Islet precursor cell (in vitro differentiated cells): ENCODE data around the gene RTN4R.
"Not testable (repeated sequence)": the region's sequence is repeated elsewhere in the genome, so short reads cannot be mapped to it uniquely, and the experiment has no call there.

ENCODE experiments used
- DNase-seq: peaks from one replicate; pipeline ENCODE4 v3.0.0-alpha.2; 2018

Gene RTN4R

DNA sequence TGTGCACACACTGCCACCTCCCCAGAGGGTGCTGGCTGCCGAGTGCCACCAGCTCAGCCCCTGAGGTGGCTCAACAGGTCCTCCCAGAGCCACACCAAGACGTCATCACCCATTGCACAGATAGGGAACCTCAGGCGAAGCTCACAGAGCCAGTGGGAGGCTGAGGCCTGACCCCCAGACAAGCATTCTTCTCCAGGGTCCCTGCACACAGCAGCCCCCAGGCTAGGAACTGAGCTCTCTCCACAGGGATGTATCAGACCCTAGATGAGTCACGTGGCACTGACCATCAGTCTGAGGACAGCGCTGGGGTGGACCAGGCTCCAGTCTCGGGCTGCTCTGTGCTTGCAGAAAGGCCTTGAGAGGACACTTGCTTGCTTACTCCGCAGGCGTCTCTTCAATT lies 1.6 kb upstream of the RTN4R start:
- not testable (repeated sequence) for DNase-seq

DNA sequence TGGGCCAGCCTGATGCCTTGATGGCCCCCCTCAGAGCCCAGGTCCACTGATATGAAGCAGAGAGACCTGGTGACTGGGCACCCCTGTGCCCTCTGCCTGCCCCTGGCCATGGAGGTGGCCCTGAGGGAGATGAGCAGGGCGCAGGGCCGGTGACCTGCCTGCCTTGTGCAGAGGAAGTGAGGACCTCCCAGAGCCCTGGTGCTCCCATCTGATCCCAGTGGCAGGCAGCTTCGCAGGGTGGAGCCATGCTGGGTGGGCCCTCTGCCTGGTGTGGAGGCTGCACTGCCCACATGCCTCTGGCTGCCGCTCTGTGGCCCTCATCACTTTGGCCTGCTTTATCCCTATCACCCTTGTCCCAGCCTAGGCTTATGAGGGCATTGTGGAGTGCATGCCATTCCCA lies 1.1 kb upstream of the RTN4R start:
- not testable (repeated sequence) for DNase-seq

DNA sequence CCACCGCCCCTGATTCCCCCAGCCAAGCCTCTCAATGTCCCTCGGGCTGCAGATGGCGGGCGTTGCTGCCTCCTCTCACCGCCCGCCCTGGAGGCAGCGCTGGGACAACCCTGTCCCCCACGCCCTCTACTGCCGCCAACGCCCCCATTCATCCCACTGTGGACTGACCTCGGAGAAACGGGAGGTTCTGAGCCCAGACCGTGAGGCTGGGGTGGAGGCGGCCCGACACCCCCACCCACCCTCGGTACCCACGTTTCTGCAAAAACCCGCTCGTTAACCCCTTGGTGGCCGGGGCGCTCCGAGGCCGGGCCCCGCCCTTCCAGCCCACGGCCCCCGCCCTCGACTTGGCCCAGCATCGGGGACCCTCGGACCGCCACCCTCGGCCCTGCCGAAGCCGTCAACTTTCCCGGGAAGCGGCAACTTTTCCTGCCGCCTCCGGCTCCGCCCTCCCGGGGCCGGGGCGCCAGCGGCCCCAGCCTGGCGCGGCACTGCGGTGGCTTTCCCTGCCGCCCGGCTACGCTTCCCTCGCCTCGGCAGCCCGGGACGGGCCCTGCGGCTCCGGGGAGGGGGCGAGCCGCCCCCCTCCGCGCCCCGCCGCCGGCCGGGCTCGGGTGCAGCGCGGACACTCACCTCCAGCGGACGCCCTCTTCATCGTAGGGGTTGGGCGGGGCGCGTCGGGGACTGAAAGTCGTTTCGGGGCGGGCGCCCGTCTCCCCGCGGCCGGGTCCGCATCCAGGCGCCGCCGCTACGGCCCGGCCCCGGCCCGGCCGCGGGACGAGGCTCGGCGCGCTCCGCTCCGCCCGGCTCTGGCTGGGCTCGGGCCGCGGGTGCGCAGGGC lies 458 bp downstream of the RTN4R start:
- no peak for DNase-seq

DNA sequence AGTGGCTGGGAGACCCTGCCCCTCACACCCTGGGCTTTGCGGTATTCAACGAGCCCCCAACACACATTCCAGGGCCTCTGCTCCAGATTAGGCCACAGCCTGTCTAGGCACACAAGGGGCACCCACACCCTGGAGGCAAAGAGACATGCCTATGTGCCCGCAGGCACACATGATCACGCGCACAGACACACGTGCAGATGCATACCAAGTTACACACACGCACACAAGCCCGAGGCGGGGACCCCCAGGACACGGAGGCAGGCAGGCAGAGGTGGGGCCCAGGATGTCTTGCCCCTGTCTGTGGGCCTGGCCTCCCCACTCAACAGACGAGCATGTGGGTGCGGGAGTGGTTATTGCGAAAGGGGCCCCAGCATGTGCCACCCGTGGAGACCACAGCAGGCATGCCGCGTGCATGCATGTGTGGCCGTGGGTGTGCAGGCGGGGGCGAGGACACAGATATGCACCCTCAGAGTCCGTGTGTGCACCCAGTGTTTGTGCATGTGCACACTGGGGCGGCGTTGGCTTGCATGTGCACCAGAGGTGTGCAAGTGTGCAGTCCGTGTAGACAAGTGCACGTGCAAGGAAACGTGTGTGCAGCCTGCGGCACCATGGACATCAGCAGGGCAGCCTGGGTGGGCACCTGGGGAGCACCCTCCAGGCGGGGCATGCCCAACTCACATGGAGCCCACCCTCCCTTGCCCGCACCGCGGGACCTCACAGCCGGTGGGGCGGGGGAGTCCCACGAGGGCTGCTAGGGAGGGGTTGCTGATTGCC lies 1.3 kb downstream of the RTN4R start:
- DNase-seq = not testable (repeated sequence)

DNA sequence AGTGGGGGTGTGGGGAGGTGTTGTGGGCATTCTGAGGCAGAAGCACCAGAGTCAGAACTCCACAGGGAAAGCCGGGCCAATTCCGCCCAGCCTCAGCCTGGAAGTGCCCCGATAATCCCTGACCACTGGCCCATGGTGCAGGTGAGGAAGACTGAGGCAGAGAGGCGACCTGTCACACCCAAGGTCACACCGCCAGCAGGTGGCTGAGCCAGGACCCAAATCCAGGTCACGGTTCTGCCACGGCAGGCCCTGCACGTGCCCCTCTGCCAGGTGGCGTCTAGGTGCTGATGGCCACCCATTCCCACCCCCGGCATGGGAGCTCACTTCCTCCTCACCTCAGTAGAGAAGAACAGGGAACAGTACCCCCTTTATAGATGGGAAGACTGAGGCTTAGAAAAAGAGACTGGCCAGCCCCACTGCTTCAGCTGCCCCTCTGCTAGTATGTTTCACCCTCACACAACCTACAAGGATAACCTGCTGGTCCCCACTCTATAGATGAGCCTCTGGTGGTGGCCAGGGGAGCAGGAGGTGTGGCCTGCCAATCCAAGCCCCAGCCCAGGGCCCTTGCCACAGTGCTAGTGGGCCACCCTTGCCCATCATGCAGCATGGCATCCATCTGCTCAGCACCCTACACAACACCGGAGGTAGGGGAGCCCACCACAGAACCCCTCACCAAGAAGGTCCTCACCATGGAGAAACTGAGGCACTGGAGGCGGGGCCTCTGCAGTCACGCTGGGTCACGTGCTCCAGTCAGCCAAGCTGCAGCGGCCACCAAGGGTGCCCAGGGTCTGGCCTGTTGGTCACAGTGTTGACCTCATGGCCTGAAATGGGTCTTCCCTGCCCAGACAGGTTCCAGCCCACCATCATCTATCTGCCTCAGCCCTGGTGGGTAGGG lies 2.1 kb downstream of the RTN4R start:
- not testable (repeated sequence) for DNase-seq

DNA sequence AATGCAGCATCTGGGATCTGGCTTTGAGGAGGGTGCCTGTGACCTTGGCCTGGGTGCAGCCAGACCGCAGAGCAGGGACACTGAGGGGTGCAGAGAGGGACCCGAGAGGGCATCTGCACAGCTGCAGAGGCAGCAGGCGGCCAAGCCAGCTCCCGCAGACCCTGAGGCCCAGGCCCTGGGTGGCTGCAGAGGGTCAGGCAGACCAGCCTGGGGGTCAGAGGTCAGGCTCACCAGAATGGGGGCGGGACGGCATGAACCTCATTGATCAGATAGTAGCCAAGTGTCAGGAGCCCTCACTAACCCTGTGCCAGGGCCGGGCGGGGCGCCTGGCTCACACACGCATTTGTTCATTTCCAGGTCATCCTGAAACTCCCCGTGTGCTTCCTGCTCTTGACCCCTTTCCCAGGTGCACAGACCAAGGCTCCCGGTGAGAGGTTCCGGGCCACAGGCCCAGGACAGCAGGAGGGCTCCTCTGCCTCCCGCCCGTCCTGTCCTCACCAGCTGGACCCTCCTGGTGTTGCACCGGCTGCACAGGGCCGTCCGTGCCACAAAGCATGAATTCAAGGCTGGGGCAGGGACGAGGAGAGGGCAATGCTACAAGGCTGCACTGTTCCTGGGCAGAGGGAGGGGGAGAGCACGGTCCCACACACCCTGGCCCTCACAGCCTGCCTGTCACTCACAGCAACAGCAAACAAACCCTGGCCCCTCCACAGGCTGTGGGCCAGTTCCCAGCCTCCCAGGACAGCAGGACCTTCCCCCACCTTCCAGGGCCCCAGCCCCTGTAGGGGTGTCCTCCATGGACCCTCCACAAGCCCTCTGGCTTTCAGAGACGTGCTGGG lies 3.3 kb downstream of the RTN4R start:
- DNase-seq = no peak

DNA sequence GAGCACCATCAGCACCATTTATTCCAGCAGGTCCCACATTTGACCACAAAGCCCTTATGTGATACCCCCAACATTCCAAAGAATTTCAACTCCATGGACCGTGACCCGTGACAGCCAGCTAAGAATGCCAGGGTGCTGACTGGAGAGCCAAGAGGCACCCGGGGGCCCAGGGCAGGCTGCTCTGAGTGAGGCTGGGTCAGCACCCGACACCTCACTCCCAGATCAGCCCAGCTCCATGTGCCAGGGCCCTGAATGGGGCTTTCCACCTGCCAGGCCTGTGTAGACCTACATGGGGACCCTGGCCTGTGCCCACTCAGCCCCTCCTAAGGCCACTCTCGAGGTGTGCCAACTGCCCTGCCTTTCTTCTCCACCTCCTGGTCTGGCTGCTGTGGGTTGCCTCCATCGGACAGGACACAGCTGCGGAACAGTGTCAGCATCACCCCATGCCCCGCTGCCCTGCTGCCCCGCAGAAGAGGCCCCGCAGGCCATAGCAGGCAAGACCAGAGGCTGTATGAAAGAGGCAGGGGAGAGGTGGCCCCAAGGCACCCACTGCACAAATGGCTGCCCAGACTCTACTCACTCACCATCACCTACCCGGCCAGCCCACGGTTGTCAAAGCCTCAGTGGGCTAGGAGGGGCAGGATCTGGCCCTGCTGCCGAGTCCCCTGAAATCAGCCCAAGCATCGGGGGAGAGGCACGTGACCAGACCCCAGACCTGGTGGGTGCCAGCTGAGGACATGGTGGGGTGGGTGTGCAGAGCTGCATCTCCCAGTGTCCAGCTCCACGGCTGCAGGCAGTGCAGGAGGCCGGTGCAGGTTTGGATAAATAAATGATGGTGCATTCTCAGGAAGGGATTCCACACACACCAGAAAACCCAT lies 4.5 kb downstream of the RTN4R start:
- DNase-seq = not testable (repeated sequence)

DNA sequence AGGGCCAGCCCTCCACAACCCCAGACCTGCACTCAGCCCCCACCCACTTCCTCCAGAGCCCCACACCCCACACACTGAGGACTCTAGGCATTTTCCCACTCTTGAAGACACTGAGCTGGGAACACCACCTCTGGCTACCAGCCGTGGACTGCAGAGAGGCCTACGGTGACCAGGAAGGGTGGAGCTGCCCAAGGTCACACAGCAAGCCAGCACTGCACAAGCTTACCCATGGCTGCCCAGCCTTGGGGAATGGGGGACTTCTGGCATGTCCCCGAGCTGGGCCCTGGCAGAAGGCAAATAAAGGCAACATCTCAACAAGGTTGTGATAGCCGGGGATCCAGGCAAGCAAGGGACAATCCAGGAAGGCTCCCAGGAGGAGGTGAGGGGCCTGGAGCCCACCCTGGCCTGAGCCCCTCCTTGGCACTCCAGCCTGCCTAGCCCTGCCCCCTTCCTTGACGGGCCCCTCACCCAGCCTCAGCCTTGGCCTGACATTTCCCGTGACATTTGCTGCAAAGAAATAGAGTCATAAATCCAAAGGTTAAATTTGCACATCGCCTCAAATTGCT lies 5.5 kb downstream of the RTN4R start:
- no peak for DNase-seq

DNA sequence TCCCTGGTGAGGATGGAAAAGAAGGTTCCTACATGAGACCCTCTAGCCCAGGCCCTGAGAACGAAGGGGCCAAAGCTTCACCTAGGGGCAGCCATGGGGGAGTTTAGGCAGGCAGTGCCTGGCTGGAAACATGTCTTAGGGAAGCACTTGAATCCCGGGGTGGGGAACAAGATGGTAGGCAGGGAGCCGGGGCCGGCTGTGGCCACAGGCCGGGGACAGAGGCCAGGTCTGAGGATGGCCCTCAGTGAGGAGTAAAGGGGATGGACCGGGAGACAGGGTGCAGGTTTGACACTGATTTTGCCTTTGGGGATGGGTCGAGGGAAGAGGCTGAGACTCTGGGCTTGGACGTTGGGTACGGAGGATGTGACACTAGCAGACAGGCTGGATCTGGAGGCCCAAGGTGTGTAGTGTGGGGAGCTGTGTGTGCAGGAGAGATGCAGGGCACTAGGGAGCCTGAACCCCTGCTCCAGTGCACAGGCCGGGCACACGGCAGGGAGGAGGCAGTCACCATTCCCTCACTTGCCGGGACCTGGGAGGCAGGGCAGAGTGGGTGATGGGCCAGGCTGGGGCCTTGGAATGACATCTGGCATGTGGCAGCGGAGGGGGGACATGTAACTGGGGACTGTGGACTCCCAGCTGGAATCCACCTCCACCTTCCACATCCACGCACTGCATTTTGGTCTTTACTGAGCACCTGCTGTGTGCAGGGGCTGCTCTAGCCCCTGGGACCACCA lies 6.1 kb downstream of the RTN4R start:
- no peak for DNase-seq

DNA sequence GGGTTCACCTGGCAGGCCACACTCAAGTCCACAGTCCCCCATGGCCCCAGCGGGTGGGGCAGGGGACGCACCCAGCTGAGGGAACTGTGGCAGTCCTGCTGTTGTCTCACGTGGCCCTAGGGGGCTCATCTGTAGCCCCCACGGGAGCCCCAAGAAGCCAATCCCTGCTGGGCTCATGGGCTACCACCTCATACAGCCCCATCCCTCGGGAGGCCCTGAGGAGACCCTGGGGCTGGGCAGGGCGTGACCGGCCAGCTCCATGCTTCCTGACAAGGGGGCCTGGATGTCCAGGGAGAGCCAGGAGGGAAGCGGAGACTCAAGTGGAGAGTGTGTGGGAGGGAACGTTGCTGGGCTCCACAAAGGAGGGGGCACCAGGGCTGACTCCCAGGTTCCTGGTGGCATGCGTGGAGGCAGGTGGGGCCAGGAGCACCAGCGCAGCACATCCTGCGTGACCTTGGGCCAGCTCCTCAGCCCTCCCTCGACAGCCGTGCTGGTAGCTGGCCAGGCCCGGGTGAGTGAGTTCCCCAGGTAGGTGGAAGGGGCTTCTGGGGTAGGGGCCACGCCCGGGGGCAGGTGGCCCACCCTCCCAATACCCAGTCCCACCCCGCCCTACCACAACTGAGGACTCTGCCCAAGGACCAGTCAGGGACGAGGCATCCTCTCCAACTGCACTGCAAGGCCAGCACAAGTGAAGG lies 7.9 kb downstream of the RTN4R start:
- no peak for DNase-seq

DNA sequence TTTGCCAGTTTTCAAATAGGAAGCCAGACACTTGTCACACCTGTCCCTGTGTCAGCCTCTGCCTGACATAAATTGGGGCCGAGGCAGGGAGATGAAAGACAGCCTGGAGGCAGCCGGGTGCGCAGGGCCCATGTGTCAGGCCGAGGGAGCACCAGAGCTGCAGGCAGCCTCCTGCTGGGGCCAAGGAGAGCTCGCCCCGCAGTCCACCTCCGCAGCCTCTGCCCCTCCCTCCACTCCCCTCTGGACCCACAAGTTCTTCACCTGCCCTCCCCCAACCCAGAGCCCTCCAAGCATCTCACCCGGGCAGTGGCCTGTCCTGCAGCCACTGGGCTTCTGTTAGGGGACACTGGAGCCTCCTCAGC lies 8.8 kb downstream of the RTN4R start:
- no peak for DNase-seq

DNA sequence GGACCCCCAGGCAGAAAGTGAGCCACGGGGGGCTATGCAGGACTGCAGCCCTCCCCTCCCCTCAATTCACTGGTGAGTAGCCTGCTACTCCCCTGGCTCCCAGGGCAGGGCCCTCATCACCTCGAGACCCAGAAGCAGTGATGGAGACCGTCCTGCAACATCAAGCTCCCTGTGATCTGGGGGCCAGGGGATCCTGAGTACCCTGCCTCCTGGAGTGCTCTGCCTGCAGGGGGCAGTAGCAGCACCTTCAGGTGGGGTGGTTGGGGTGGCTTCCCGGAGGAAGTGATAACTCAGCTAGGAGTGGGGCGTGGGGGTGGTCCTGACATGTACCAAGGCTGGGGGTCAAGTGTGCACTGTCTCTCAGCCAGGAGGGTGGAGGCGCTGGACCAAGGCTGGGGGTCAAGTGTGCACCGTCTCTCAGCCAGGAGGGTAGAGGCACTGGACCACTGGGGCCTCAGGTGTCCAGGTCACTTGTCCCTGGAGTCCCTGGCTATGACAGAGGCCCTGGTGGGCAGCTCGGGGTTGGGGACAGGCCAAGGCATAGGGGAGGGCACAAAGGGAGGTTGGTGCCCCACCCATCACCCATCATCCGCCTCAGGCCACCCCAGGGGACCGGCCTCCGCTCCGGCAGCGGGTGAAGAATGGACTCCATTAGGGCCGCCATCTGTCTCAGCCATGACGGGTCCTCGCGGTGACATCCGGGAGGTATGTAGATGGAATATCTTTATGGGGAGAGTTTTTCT lies 9.4 kb downstream of the RTN4R start:
- no peak for DNase-seq

DNA sequence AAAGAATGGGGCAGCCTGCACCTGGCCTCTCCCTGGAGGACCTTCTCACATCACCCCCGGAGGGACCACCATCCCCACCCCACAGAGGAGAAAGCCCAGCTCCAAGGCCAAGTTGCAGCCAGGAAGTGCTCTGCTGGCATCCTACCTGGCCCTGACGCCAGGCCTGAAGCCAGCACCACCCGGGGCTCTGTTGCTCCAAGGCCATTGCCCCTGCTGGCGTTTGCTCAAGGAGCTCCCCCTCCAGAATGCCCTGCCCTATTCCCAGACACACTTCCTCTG lies 10.2 kb downstream of the RTN4R start:
- DNase-seq = no peak

DNA sequence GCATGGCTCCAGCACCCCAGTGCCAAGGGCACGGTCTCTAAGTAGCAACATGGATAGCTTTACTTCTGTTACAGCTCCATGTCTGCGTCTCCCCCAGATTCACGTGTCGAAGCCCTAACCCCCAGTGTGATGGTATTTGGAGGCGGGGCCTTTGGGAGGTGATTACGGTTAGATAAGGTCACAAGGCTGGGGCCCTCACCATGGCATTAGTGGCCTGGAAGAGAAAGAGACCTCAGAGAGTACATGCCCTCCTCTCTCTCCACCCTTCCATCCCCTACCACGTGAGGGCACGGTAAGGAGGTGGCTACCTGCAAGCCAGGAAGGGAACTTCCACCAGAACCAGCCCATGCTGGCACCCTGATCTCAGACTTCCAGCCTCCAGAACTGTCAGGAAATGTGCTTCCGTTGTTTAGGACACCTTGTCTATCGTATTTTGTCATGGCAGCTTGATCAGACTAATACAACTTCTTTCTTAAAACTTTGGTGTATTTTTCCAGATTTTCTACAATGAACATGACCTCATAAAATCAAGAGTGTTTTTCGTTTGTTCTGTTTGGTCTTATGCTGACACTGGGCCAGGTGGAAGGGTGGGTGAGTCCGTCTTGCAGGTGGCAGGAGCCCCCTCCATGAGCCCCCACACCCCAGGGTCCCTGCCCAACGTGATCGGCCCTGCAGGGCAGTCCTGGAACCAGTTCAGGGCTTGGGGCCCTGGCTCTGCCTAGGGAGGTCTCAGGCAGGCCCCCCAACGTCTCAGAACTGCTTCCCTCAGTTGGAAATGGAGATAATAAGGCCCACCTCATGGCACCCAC lies 10.7 kb downstream of the RTN4R start:
- no peak for DNase-seq

DNA sequence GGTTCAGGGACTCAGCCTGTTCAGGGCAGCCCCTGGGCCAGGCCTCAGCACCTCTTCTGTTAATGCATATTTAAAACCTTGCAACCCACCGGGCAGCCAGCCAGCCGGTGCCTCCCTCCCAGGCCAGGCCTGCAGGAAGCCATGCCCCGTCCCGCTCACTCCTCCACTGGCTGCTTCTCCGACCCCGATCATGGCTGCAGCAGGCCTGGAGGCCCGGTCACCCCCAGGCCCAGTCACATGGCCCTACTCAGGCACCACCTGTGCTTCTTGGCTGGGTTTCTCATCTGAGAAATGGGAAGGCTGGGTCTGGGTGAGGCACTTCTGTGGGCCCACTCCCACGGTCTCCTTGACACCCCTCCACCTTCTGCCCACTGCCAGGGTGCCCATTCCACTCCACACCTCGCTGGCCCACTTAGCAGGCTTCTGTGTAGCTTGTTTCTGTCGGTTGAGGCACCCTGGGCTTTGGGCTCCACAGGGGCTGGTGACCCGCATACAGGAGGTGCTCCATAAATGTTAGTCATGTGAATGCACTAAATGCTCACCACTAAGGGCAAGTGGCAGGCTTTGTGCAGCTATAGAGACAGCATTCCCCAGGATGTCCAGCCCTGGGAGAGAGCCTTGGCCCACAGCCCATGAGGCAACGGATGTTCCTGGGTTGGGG lies 11.4 kb downstream of the RTN4R start:
- DNase-seq = no peak

DNA sequence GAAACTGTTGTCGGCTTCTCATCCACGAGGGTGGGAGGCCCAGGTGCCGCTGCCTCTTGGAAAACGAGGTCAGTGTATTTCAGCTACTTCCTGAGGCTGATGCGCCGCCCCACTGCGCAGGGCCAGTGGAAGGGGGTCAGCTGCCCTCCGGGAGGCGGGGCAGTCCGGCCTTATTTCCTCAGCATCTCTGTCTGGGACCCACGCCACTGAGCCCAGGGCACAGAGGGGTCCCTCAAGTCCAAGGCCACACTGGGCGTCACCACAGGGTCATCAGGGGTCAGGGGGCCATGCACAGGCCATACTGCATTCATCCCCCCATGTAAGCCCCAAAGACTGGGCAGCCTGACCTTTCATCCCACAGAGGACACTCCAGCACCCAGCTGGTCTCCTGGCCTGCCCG lies 12.1 kb downstream of the RTN4R start:
- DNase-seq = no peak
